Activated CD4-positive, alpha-beta memory T cell treated with anti-CD3 and anti-CD28 coated beads, Interleukin-2, amount 10 ng/mL, durations not matched to agents 7 days and 5 days (primary cell): ENCODE measurements around the gene KIF5A. TPM values are rescaled to one million over a fixed set of nuclear protein-coding genes. Genes with fewer than 3 reads are reported as not detected.
A peak's percentile ranks its signal among the peaks of the same experiment; 100 is the strongest.
"Not testable (repeated sequence)": the region's sequence is repeated elsewhere in the genome, so short reads cannot be mapped to it uniquely, and the experiment has no call there.

Experiments used
- CTCF ChIA-PET: fragments of 350-600 bp; sonication (Branson Sonifier 250); formaldehyde crosslinking; loops from one replicate; lab custom pipeline; 2021; ENCODE audit warnings: antibody characterized with exemption, inconsistent platforms; lab: Charles Lee
- POLR2A ChIA-PET: fragments of 350-600 bp; sonication (Branson Sonifier 250); formaldehyde crosslinking; loops from one replicate; lab custom pipeline; 2021; ENCODE audit warnings: antibody characterized with exemption; lab: Charles Lee
- DNase-seq: peaks from one replicate; pipeline ENCODE4 v3.0.0-alpha.2; 2020
- H3K27ac Mint-ChIP-seq: one replicate; pipeline ENCODE4 v1.8.0; 2021; ENCODE audit warnings: mild to moderate bottlenecking, mixed read lengths
- H3K27me3 Mint-ChIP-seq: one replicate; pipeline ENCODE4 v1.8.0; 2021; ENCODE audit warnings: mixed read lengths
- H3K36me3 Mint-ChIP-seq: one replicate; pipeline ENCODE4 v1.8.0; 2021; ENCODE audit warnings: low read depth, mixed read lengths
- H3K4me1 Mint-ChIP-seq: one replicate; pipeline ENCODE4 v1.8.0; 2021; ENCODE audit warnings: mixed read lengths
- H3K4me3 Mint-ChIP-seq: one replicate; pipeline ENCODE4 v1.8.0; 2021; ENCODE audit warnings: mild to moderate bottlenecking, mixed read lengths
- H3K9me3 Mint-ChIP-seq: one replicate; pipeline ENCODE4 v1.8.0; 2021; ENCODE audit warnings: mixed read lengths
- total RNA-seq, 2 experiments: library from RNA; stranded (reverse); gene quantifications; one replicate each; pipeline ENCODE4 v1.2.3, GENCODE V29; 2021

Gene KIF5A
- total RNA-seq, 2 experiments from 2014 or later, result 0.93 to 1.0 TPM

DNA sequence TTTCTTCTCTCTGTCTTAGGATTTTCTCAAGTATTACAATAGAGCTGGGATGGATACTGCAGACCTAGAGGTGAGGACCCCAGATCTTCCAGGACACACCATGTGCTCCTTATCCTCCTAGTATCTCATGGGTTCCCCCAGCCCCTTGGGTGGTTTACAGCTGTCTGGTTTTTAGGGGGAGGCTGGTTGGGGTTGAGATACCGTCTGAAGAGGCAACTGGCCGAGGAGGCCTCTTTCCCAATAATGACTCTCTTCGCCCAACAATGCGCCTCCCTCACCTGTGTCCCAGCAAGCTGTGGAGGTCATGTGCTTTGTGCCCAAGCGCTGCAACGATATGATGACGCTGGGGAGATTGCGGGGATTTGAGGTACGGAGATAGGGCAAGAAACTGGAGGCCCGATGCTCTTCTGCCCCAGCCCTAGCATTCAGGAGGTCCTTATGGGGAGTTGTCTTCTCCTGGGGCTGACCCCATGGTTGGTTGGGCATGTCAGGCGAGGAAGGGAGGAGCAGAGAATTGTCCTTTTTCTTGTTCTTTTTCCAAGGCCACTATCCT lies 65.2 kb downstream of the KIF5A start:
- H3K36me3 Mint-ChIP-seq, result no peaks in the 10 kb centered on the region
- no peak for DNase-seq
- ChIA-PET CTCF (interaction anchor here (0.6 to 4.7 kb wide), 3 partner anchors 7 to 31 kb away, joined by 3 to 32 read pairs (median 6); no protein-coding TSS in a partner anchor), POLR2A (interaction anchor here (0.7 to 1.1 kb wide), 2 partner anchors 8 to 23 kb away, joined by 3 read pairs; no protein-coding TSS in a partner anchor)
- H3K9me3 Mint-ChIP-seq, result no peaks in the 10 kb centered on the region
- peaks cover 10% of the 10 kb centered on the region for H3K4me1 Mint-ChIP-seq
- H3K27ac Mint-ChIP-seq, result no peak overlapping the region
- H3K4me3 Mint-ChIP-seq, result no peak overlapping the region
- H3K27me3 Mint-ChIP-seq, result peaks cover 77% of the 10 kb centered on the region

DNA sequence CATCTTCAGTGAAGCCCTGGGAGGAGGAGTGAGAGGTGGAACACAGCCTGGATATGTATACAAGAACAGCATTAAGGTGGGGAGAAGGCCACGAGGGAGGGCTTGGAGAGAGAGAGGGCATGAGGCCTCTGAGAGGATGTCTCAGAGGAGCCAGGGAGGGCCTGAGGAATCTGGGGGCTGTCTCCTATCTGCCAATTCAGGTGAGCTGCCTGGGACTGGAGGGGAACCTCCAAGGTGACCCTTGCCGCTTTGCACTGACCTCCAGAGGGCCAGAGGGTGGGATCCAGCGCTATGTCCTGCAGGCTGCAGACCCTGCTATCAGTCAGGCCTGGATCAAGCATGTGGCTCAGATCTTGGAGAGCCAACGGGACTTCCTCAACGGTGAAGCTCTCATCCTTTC lies 65.8 kb downstream of the KIF5A start:
- no peak overlapping the region for H3K27ac Mint-ChIP-seq
- no peak for DNase-seq
- H3K4me1 Mint-ChIP-seq, result peaks cover 11% of the 10 kb centered on the region
- ChIA-PET CTCF (interaction anchor here (4.7 kb wide), 1 partner anchor 31 kb away, joined by 32 read pairs; no protein-coding TSS in a partner anchor), POLR2A (interaction anchor here (1.1 kb wide), 1 partner anchor 9 kb away, joined by 3 read pairs; no protein-coding TSS in a partner anchor)
- no peaks in the 10 kb centered on the region for H3K9me3 Mint-ChIP-seq
- no peaks in the 10 kb centered on the region for H3K36me3 Mint-ChIP-seq
- H3K4me3 Mint-ChIP-seq, result no peak overlapping the region
- peaks cover 79% of the 10 kb centered on the region for H3K27me3 Mint-ChIP-seq

DNA sequence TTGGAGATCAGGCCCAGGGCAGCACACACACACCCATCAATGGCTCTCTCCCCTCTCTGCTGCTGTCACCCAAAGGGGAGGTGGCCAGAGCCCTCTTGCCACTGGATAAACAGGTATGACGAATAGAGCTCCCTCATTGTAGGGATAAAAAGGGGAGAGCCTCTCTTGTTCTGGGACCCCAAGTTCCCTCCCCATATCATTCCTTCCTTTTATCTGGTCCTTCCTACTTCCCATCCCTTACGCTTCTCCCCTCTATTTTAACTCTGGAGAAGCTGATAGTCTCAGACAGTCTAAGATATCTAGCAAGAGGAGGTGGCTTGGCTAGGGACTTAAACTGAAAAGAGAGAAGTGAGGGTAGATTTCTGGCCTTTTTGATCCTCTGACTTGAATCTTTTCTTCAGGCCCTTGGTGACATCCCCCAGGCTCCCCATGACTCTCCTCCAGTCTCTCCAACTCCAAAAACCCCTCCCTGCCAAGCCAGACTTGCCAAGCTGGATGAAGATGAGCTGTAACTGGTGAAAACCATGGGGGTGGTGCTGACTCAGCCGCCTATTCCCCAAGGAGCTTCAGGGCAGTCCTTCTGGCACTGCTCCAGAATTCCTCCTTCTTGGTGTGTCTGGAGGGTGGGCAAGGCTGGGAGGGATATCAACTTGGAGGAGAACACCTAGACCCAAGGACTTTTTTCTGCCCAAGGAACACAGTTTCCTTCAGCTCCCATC lies 66.7 kb downstream of the KIF5A start:
- H3K27me3 Mint-ChIP-seq, result peaks cover 86% of the 10 kb centered on the region
- DNase-seq, result no peak
- H3K27ac Mint-ChIP-seq, result no peak overlapping the region
- no peak overlapping the region for H3K4me3 Mint-ChIP-seq
- ChIA-PET POLR2A (no interaction called here), CTCF (interaction anchor here (4.7 kb wide), 1 partner anchor 32 kb away, joined by 32 read pairs; no protein-coding TSS in a partner anchor)
- no peaks in the 10 kb centered on the region for H3K36me3 Mint-ChIP-seq
- no peaks in the 10 kb centered on the region for H3K9me3 Mint-ChIP-seq
- H3K4me1 Mint-ChIP-seq, result peaks cover 20% of the 10 kb centered on the region

DNA sequence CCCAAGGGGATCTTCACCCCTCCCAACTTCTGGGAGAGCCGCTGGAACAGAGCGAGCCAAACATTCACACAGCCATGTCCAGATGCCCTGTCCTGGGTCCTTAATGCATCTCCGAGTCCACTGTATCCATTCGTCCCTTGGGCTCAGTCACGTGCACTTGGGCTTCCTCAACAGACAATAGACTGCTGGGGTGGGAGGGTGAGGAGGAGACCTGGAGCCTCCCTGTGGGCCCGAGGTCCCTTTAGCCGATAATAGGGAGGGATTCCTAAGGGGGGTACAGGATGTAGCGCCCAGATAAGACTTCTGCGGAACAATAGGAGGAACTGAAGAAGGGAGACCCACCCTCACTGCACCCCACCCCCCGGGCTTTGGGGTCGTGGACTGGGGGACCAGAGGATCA lies 68.1 kb downstream of the KIF5A start:
- Mint-ChIP-seq H3K4me1 (peaks cover 24% of the 10 kb centered on the region), H3K27ac (no peak overlapping the region), H3K36me3 (no peaks in the 10 kb centered on the region), H3K4me3 (no peak overlapping the region), H3K9me3 (no peaks in the 10 kb centered on the region), H3K27me3 (peaks cover 88% of the 10 kb centered on the region)
- ChIA-PET POLR2A (no interaction called here), CTCF (interaction anchor here (5.8 kb wide), 1 partner anchor 35 kb away, joined by 77 read pairs; no protein-coding TSS in a partner anchor)
- no peak for DNase-seq

- POLR2A ChIA-PET, H3K36me3 Mint-ChIP-seq, H3K27ac Mint-ChIP-seq, DNase-seq, H3K9me3 Mint-ChIP-seq, H3K4me3 Mint-ChIP-seq: not testable (repeated sequence)
- H3K27me3 Mint-ChIP-seq, result peaks cover 88% of the 10 kb centered on the region
- peaks cover 24% of the 10 kb centered on the region for H3K4me1 Mint-ChIP-seq
- CTCF ChIA-PET, result interaction anchor here (5.8 kb wide), 1 partner anchor 36 kb away, joined by 77 read pairs; no protein-coding TSS in a partner anchor
These were observed 68.6 kb downstream of the KIF5A start for GRCh38 chr12:57618431-57618830.

- Mint-ChIP-seq H3K9me3 (no peaks in the 10 kb centered on the region), H3K4me1 (peaks cover 24% of the 10 kb centered on the region), H3K27me3 (peaks cover 92% of the 10 kb centered on the region), H3K4me3 (no peak overlapping the region), H3K27ac (no peak overlapping the region), H3K36me3 (no peaks in the 10 kb centered on the region)
- ChIA-PET CTCF (interaction anchor here (1.1 to 5.8 kb wide), 6 partner anchors 10 to 160 kb away, joined by 3 to 77 read pairs (median 8); partner anchors contain the start of genes B4GALNT1, DCTN2 and GLI1), POLR2A (interaction anchor here (1.3 kb wide), 1 partner anchor 14 kb away, joined by 3 read pairs; no protein-coding TSS in a partner anchor)
- no peak for DNase-seq
These were observed 69.2 kb downstream of the KIF5A start for GRCh38 chr12:57618966-57619433.

DNA sequence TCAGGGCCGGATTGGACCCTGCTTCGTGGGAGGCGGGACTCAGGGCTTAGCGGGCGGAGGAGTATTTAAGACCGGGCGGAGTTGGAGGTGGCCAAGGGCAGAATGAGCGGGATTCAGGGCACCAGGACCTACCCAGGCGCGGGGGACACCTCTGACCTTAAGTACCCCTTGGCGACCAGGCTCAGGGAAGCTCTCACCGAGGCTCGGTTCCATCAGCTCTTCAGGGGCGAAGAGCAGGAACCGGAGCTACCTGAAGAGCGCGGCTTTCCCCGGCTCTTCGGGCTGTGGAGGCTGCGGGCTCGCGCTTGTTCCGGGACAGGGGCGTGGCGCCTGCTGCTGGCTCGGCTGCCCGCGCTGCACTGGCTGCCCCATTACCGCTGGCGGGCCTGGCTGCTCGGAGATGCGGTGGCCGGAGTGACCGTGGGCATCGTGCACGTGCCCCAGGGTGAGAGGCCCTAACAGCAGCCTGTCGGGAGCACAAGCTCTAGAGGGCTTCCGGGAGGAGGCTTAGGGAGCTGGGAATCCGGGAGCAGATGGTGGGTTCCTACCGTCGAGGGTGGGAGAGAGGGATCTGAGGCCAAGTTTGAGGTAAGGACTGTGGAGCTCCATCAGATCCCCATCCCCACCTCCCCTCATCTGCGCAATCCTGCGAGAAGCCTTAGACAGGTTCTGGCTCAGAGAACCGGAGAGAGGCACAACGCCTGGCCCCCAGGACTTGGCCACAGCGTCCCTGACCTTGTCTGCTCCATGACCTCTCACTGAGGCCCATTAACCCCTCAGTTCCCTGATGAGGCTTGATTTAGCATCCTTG lies 69.8 kb downstream of the KIF5A start:
- H3K36me3 Mint-ChIP-seq, result no peaks in the 10 kb centered on the region
- DNase-seq, result no peak
- ChIA-PET CTCF (interaction anchor here (0.6 to 5.8 kb wide), 8 partner anchors 10 to 161 kb away, joined by 3 to 77 read pairs (median 6); partner anchors contain the start of genes B4GALNT1, DCTN2, GLI1 and OS9), POLR2A (interaction anchor here (1.3 kb wide), 1 partner anchor 14 kb away, joined by 3 read pairs; no protein-coding TSS in a partner anchor)
- peaks cover 94% of the 10 kb centered on the region for H3K27me3 Mint-ChIP-seq
- H3K4me1 Mint-ChIP-seq, result peaks cover 24% of the 10 kb centered on the region
- no peak overlapping the region for H3K27ac Mint-ChIP-seq
- H3K9me3 Mint-ChIP-seq, result no peaks in the 10 kb centered on the region
- H3K4me3 Mint-ChIP-seq, result no peak overlapping the region

DNA sequence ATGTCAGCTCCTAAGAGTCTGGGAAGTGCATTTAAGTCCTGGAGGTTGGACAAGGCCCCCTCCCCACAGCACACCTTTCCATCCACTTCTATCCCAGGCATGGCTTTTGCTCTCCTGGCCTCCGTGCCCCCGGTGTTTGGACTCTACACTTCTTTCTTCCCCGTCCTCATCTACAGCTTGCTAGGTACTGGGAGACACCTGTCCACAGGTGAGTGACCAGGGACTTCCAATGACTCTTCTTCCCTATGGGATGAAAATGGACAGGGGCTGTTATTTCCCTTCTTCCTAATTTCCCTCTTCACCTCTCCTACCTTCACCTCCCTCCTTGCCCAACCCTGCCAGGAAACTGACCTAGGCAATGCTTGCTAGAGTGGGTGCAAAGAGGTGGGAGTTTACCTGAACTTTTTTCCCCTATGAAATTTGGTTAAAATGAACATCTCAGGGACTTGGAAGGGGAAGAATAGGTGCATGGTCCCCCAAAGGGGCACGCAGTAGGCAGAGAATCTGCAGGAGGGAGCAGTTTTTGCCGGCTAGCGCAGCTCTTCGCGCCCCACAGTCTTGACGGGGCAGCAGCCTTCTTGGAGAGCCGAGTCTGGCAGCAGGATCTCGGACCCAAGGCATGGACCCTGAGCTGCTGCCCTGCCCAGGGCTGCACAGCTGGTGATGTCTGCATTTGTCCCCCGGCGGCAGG lies 70.5 kb downstream of the KIF5A start:
- Mint-ChIP-seq H3K27me3 (peaks cover 96% of the 10 kb centered on the region), H3K4me3 (peak overlapping the region; percentile 50), H3K4me1 (peaks cover 24% of the 10 kb centered on the region), H3K36me3 (no peaks in the 10 kb centered on the region), H3K27ac (no peak overlapping the region), H3K9me3 (no peaks in the 10 kb centered on the region)
- ChIA-PET POLR2A (interaction anchor here (0.7 to 1.3 kb wide), 2 partner anchors 15 to 37 kb away, joined by 3 read pairs; no protein-coding TSS in a partner anchor), CTCF (interaction anchor here (0.6 to 5.8 kb wide), 13 partner anchors 8 to 161 kb away, joined by 3 to 77 read pairs (median 4); partner anchors contain the start of genes B4GALNT1, DCTN2, GLI1 and OS9)
- DNase-seq, result no peak

- peaks cover 24% of the 10 kb centered on the region for H3K4me1 Mint-ChIP-seq
- H3K9me3 Mint-ChIP-seq, result no peaks in the 10 kb centered on the region
- peaks cover 96% of the 10 kb centered on the region for H3K27me3 Mint-ChIP-seq
- no peak overlapping the region for H3K27ac Mint-ChIP-seq
- DNase-seq, result no peak
- H3K36me3 Mint-ChIP-seq, result no peaks in the 10 kb centered on the region
- peak overlapping the region; percentile 50 for H3K4me3 Mint-ChIP-seq
- ChIA-PET POLR2A (interaction anchor here (0.7 kb wide), 1 partner anchor 38 kb away, joined by 3 read pairs; no protein-coding TSS in a partner anchor), CTCF (interaction anchor here (0.7 to 5.8 kb wide), 10 partner anchors 9 to 162 kb away, joined by 3 to 77 read pairs (median 5); partner anchors contain the start of genes GLI1, OS9 and PIP4K2C)
These were observed 71.2 kb downstream of the KIF5A start for GRCh38 chr12:57620936-57621496.

GRCh38 chr12:57621497-57622292 lies 71.9 kb downstream of the KIF5A start:
- H3K4me3 Mint-ChIP-seq, result peak overlapping the region; percentile 50
- no peaks in the 10 kb centered on the region for H3K36me3 Mint-ChIP-seq
- H3K4me1 Mint-ChIP-seq, result peaks cover 24% of the 10 kb centered on the region
- ChIA-PET CTCF (interaction anchor here (0.7 to 5.8 kb wide), 10 partner anchors 8 to 163 kb away, joined by 3 to 77 read pairs (median 4); partner anchors contain the start of genes GLI1 and OS9), POLR2A (interaction anchor here (1.1 kb wide), 1 partner anchor 38 kb away, joined by 4 read pairs; no protein-coding TSS in a partner anchor)
- DNase-seq, result peak; percentile 62
- H3K27me3 Mint-ChIP-seq, result peaks cover 99% of the 10 kb centered on the region
- no peak overlapping the region for H3K27ac Mint-ChIP-seq
- no peaks in the 10 kb centered on the region for H3K9me3 Mint-ChIP-seq
